ENCODE measurements around the gene CLCNKB. TPM values are rescaled to one million over a fixed set of nuclear protein-coding genes. Genes with fewer than 3 reads are reported as not detected.

The CLCNKB gene
- total RNA-seq, 1 donor = 0.36 TPM

- peaks cover 31% of the 10 kb centered on the region for H3K4me1 ChIP-seq (ENCODE audit: insufficient read depth, low read length)
- H3K36me3 ChIP-seq (ENCODE audit: insufficient read depth, low read length) = no peaks in the 10 kb centered on the region
- peak within 1 kb of the TSS; percentile 66 for H3K4me3 ChIP-seq (ENCODE audit: insufficient read depth, low read length)
- no peaks in the 10 kb centered on the region for H4K20me1 ChIP-seq (ENCODE audit: insufficient read depth, low read length)
- H2AFZ ChIP-seq (ENCODE audit: low read length) = peak within 1 kb of the TSS; percentile 75
- H3K27me3 ChIP-seq (ENCODE audit: insufficient read depth, low read length) = no peaks in the 10 kb centered on the region
- H3K4me2 ChIP-seq (ENCODE audit: insufficient read depth, low read length) = peak within 1 kb of the TSS; percentile 76
- TF ChIP-seq, protein P1, sequence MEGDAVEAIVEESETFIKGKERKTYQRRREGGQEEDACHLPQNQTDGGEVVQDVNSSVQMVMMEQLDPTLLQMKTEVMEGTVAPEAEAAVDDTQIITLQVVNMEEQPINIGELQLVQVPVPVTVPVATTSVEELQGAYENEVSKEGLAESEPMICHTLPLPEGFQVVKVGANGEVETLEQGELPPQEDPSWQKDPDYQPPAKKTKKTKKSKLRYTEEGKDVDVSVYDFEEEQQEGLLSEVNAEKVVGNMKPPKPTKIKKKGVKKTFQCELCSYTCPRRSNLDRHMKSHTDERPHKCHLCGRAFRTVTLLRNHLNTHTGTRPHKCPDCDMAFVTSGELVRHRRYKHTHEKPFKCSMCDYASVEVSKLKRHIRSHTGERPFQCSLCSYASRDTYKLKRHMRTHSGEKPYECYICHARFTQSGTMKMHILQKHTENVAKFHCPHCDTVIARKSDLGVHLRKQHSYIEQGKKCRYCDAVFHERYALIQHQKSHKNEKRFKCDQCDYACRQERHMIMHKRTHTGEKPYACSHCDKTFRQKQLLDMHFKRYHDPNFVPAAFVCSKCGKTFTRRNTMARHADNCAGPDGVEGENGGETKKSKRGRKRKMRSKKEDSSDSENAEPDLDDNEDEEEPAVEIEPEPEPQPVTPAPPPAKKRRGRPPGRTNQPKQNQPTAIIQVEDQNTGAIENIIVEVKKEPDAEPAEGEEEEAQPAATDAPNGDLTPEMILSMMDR (IDR thresholded peaks at IDR 0.05; ENCODE audit: extremely low read depth, low read depth, low read length) = no peak
- no peak within 1 kb of the TSS for H3K27ac ChIP-seq (ENCODE audit: low read depth, low read length)
- DNase-seq (ENCODE audit: insufficient read length, low spot score, missing footprints) = peak; percentile 97
- no peaks in the 10 kb centered on the region for H3K79me2 ChIP-seq (ENCODE audit: insufficient read depth, low read length)
- no peaks in the 10 kb centered on the region for H3K9me3 ChIP-seq (ENCODE audit: low read depth, low read length)
Observed at GRCh38 chr1:16073490-16074119, 30.0 kb downstream of the CLCNKB start, which contains the start of gene FAM131C. Gene FAM131C (minus strand): TSS chr1:16073651. CDS start chr1:16073442, 209 bp downstream.

GRCh38 chr1:16074217-16074616 is 30.6 kb downstream of the CLCNKB start:
- H3K36me3 ChIP-seq (ENCODE audit: insufficient read depth, low read length) = no peaks in the 10 kb centered on the region
- H3K4me2 ChIP-seq (ENCODE audit: insufficient read depth, low read length) = peak overlapping the region; percentile 76
- DNase-seq (ENCODE audit: insufficient read length, low spot score, missing footprints) = peak; percentile 57
- H3K27ac ChIP-seq (ENCODE audit: low read depth, low read length) = no peak overlapping the region
- H4K20me1 ChIP-seq (ENCODE audit: insufficient read depth, low read length) = no peaks in the 10 kb centered on the region
- H3K4me1 ChIP-seq (ENCODE audit: insufficient read depth, low read length) = peaks cover 31% of the 10 kb centered on the region
- TF ChIP-seq, protein P1 (IDR thresholded peaks at IDR 0.05; ENCODE audit: extremely low read depth, low read depth, low read length) = no peak
- no peaks in the 10 kb centered on the region for H3K27me3 ChIP-seq (ENCODE audit: insufficient read depth, low read length)
- no peak overlapping the region for H3K4me3 ChIP-seq (ENCODE audit: insufficient read depth, low read length)
- H3K79me2 ChIP-seq (ENCODE audit: insufficient read depth, low read length) = no peaks in the 10 kb centered on the region
- H2AFZ ChIP-seq (ENCODE audit: low read length) = no peak overlapping the region
- H3K9me3 ChIP-seq (ENCODE audit: low read depth, low read length) = no peaks in the 10 kb centered on the region

GRCh38 chr1:16075337-16076030 is 31.9 kb downstream of the CLCNKB start:
- TF ChIP-seq, protein P1 (IDR thresholded peaks at IDR 0.05; ENCODE audit: extremely low read depth, low read depth, low read length) = no peak
- no peaks in the 10 kb centered on the region for H4K20me1 ChIP-seq (ENCODE audit: insufficient read depth, low read length)
- H3K27me3 ChIP-seq (ENCODE audit: insufficient read depth, low read length) = no peaks in the 10 kb centered on the region
- H3K36me3 ChIP-seq (ENCODE audit: insufficient read depth, low read length) = no peaks in the 10 kb centered on the region
- H3K27ac ChIP-seq (ENCODE audit: low read depth, low read length) = peak overlapping the region; percentile 89
- H3K9me3 ChIP-seq (ENCODE audit: low read depth, low read length) = no peaks in the 10 kb centered on the region
- H3K4me3 ChIP-seq (ENCODE audit: insufficient read depth, low read length) = no peak overlapping the region
- H2AFZ ChIP-seq (ENCODE audit: low read length) = no peak overlapping the region
- H3K79me2 ChIP-seq (ENCODE audit: insufficient read depth, low read length) = no peaks in the 10 kb centered on the region
- DNase-seq (ENCODE audit: insufficient read length, low spot score, missing footprints) = peak; percentile 98
- H3K4me2 ChIP-seq (ENCODE audit: insufficient read depth, low read length) = peak overlapping the region; percentile 63
- H3K4me1 ChIP-seq (ENCODE audit: insufficient read depth, low read length) = peaks cover 31% of the 10 kb centered on the region

Measured in osteoblast (primary cell).